Esophagus squamous epithelium (tissue), 5 donors: Measurements from ENCODE around the gene ARMC5. TPM values are rescaled to one million over a fixed set of nuclear protein-coding genes. Genes with fewer than 3 reads are reported as not detected.

Experiments used
- DNase-seq: peaks from one replicate; lab custom pipeline; 2025; lab: John Stamatoyannopoulos, UW
- H3K27ac ChIP-seq, 4 donors: fragments of 200-600 bp; sonication (generic); one replicate each; pipeline ENCODE4 v1.5.1; 2016 to 2019; ENCODE audit warnings: mild to moderate bottlenecking in 1 of 4
- H3K27me3 ChIP-seq, 4 donors: fragments of 200-600 bp; sonication (generic); 1 replicate in 3 of 4; 2 replicates in 1 of 4; pipeline versions ENCODE4 v1.5.1 to v1.6.0; 2017 to 2021; ENCODE audit warnings: antibody characterized with exemption in 1 of 4
- H3K36me3 ChIP-seq, 3 donors: fragments of 200-600 bp; sonication (generic); one replicate each; pipeline ENCODE4 v1.5.1; 2016 to 2019
- H3K4me1 ChIP-seq, 3 donors: fragments of 200-600 bp; sonication (generic); one replicate each; pipeline ENCODE4 v1.5.1; 2017 to 2019
- H3K4me3 ChIP-seq, 4 donors: fragments of 200-600 bp; sonication (generic); 1 replicate in 3 of 4; 2 replicates in 1 of 4; pipeline ENCODE4 v1.5.1; 2016 to 2019; ENCODE audit warnings: mild to moderate bottlenecking in 2 of 4, moderate library complexity in 1 of 4
- H3K9me3 ChIP-seq, 3 donors: fragments of 200-600 bp; sonication (generic); one replicate each; pipeline ENCODE4 v1.5.1; 2016 to 2019
- CTCF ChIP-seq, 6 experiments: fragments of 450-650 bp in 4 of 6; fragments of 200-600 bp in 2 of 6; sonication (generic) in 2 of 6; IDR thresholded peaks; one replicate each; pipeline ENCODE4 v1.5.1; 2016 to 2019; ENCODE audit warnings: antibody characterized with exemption in 6 of 6, mild to moderate bottlenecking in 4 of 6, moderate library complexity in 4 of 6
- POLR2A ChIP-seq, 4 donors: fragments of 450-650 bp; IDR thresholded peaks; one replicate each; pipeline ENCODE4 v1.6.1; 2017; ENCODE audit warnings: antibody characterized with exemption in 4 of 4, mild to moderate bottlenecking in 4 of 4, moderate library complexity in 3 of 4
- WGBS, 2 donors: methylation state at CpG; one replicate each; pipeline ENCODE4 v1.1.5; 2018; 5-methylcytosine and 5-hydroxymethylcytosine counted together
- intact Hi-C: fragments of 100-400 bp; cut with DNase I; formaldehyde crosslinking; loops from one replicate; pipeline ENCODE4 v1.15.0; 2022
- total RNA-seq, 4 donors: library from RNA; depleted of rRNA; stranded (reverse); fragments of >200 nt; gene quantifications; one replicate each; pipeline ENCODE4 v1.1.0, GENCODE V29; 2016
- donor health status: DM: yes; HTN: yes; CAD: no.

Gene ARMC5
- total RNA-seq, 4 donors from 2014 or later: 5.9 to 14.8 (median 9.7) TPM

- peaks cover 0 to 7% (median 0%) of the 10 kb centered on the region in 4 donors for H3K27me3 ChIP-seq
- peak within 1 kb of the TSS; percentile 42 to 82 (median 64) for H3K4me3 ChIP-seq
- peak in 1 of 4 donors; percentile 35 for TF ChIP-seq POLR2A (IDR thresholded peaks at IDR 0.05)
- TF ChIP-seq CTCF (IDR thresholded peaks at IDR 0.05): no peak
- H3K36me3 ChIP-seq: peaks cover 0 to 41% (median 1%) of the 10 kb centered on the region in 3 donors
- peaks cover 19 to 64% (median 27%) of the 10 kb centered on the region in 3 donors for H3K4me1 ChIP-seq
- intact Hi-C loops: no loop called here
- WGBS, 2 donors: 0 to 9% methylated on average over 5 to 22 of the region's 63 CpGs
- peak within 1 kb of the TSS; percentile 80 to 94 (median 86) for H3K27ac ChIP-seq
- no peak for DNase-seq
- H3K9me3 ChIP-seq: no peaks in the 10 kb centered on the region
Measured at GRCh38 chr16:31471875-31472708, 12.8 kb downstream of the ARMC5 start, which contains the start of gene TGFB1I1. TGFB1I1 (plus strand) TSS chr16:31472152; CDS start chr16:31472189, 37 bp downstream.

DNA sequence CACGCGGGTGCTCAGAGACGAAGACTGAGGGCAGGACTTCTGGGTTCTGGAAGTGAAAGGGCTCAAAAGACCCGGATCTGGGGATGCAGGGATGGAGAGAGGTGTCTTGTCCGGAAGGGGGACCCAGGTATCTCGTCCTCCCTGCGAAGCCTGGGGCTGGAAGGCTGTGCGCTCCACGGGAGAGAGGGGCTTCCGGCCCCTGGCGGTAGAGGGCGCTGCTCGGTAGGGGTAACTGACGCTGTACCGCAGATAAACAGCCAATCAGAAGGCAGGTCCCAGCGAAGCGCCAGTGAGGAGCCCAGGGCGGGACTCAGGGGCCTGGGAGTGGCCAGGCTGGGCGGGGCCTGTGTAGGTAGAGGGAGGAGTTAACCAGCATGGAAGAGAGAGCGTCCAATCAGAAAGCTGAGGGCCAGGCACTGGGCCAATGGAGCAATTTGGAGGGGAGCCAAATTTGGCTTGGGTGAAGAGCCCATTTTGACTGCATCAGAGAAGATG, 13.5 kb downstream of the ARMC5 start:
- peak overlapping the region; percentile 42 to 82 (median 64) for H3K4me3 ChIP-seq
- no peak for DNase-seq
- peak overlapping the region; percentile 80 to 94 (median 86) for H3K27ac ChIP-seq
- WGBS, 2 donors: 23 to 24% methylated on average over 20 of the region's 20 CpGs
- intact Hi-C loops: no loop called here
- no peaks in the 10 kb centered on the region for H3K9me3 ChIP-seq
- H3K36me3 ChIP-seq: peaks cover 0 to 43% (median 8%) of the 10 kb centered on the region in 3 donors
- peaks cover 24 to 71% (median 30%) of the 10 kb centered on the region in 3 donors for H3K4me1 ChIP-seq
- TF ChIP-seq POLR2A (IDR thresholded peaks at IDR 0.05) (no peak), CTCF (IDR thresholded peaks at IDR 0.05) (peak; percentile 28 to 67 (median 60))
- peaks cover 0 to 7% (median 0%) of the 10 kb centered on the region in 4 donors for H3K27me3 ChIP-seq

DNA sequence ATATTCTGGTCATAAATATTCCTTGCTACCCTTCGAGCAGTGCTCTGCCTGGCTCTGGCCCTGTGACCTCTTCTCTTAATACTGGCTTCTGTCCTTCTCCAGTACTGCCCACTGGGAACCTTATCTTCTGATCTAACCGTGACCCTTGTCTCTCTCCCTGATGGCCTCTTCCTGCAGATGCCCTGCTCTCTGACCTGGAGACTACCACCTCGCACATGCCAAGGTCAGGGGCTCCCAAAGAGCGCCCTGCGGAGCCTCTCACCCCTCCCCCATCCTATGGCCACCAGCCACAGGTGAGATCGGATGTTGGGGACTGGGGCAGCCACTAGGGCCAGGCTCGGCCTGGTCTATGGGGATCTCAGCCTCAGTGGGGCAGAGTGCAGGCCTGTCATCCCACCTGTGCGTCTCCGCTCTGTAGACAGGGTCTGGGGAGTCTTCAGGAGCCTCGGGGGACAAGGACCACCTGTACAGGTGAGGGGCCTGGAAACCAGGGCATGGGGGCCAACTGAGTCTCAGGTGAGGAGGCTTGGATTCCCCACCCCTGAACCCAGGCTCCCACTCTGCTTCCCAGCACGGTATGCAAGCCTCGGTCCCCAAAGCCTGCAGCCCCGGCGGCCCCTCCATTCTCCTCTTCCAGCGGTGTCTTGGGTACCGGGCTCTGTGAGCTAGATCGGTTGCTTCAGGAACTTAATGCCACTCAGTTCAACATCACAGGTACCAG, 14.1 kb downstream of the ARMC5 start:
- peak overlapping the region in 3 of 4 donors; percentile 83 to 94 (median 90) for H3K27ac ChIP-seq
- intact Hi-C loops: no loop called here
- H3K27me3 ChIP-seq: peaks cover 0 to 7% (median 0%) of the 10 kb centered on the region in 4 donors
- peak overlapping the region in 2 of 4 donors; percentile 66 to 82 for H3K4me3 ChIP-seq
- DNase-seq: no peak
- H3K9me3 ChIP-seq: no peaks in the 10 kb centered on the region
- peaks cover 24 to 74% (median 30%) of the 10 kb centered on the region in 3 donors for H3K4me1 ChIP-seq
- 87 to 89% methylated on average over 3 to 5 of the region's 17 CpGs for WGBS, 2 donors
- peaks cover 0 to 48% (median 10%) of the 10 kb centered on the region in 3 donors for H3K36me3 ChIP-seq
- TF ChIP-seq CTCF (IDR thresholded peaks at IDR 0.05): no peak
- TF ChIP-seq POLR2A (IDR thresholded peaks at IDR 0.05): no peak

DNA sequence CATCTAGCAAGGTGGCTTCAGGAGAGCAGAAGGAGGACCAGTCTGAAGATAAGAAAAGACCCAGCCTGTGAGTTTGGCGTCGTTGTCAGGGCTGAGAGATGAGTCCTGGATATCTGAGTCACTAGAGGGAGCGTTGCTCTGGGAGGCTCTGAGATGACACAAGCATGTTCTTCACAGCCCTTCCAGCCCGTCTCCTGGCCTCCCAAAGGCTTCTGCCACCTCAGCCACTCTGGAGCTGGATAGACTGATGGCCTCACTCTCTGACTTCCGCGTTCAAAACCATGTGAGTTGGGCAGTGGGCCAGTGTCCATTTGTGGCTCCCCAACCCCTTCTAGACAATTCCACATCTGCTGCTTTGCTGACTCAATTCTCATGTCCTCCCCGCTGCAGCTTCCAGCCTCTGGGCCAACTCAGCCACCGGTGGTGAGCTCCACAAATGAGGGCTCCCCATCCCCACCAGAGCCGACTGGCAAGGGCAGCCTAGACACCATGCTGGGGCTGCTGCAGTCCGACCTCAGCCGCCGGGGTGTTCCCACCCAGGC, 14.9 kb downstream of the ARMC5 start:
- Histone ChIP-seq H3K36me3 (peaks cover 0 to 48% (median 10%) of the 10 kb centered on the region in 3 donors), H3K4me1 (peaks cover 24 to 74% (median 30%) of the 10 kb centered on the region in 3 donors), H3K27ac (peak overlapping the region in 1 of 4 donors; percentile 94), H3K4me3 (no peak overlapping the region), H3K27me3 (peaks cover 0 to 7% (median 0%) of the 10 kb centered on the region in 4 donors), H3K9me3 (no peaks in the 10 kb centered on the region)
- no peak for DNase-seq
- WGBS, 2 donors: 77 to 82% methylated on average over 6 to 8 of the region's 12 CpGs
- intact Hi-C loops: no loop called here
- no peak for TF ChIP-seq CTCF (IDR thresholded peaks at IDR 0.05)
